Astrocyte of the cerebellum (primary cell): Measurements from ENCODE around the gene NACA2.
"Not testable (repeated sequence)": the region's sequence is repeated elsewhere in the genome, so short reads cannot be mapped to it uniquely, and the experiment has no call there.

ENCODE experiments used
- DNase-seq: peaks from one replicate; pipeline ENCODE4 v3.0.0-alpha.2; 2011; ENCODE audit warnings: low read depth
- H3K4me3 ChIP-seq: 2 replicates; pipeline ENCODE4 v1.5.1; 2011; ENCODE audit warnings: mild to moderate bottlenecking, low read depth, low read length, moderate library complexity
- in situ Hi-C: cut with HindIII; loops from 2 replicates; pipeline ENCODE4 v1.10.0; 2017; ENCODE audit warnings: low sequenced_read_pairs
- TF ChIP-seq, protein P1 (sequence below): IDR thresholded peaks from 2 replicates; pipeline ENCODE4 v1.5.1; 2012; ENCODE audit warnings: low read length, low read depth, moderate library complexity, mild to moderate bottlenecking; ENCODE audit errors: missing control alignments

NACA2 gene

GRCh38 chr17:61575352-61575975 is 15.6 kb downstream of the NACA2 start:
- no peak overlapping the region for H3K4me3 ChIP-seq
- TF ChIP-seq, protein P1, sequence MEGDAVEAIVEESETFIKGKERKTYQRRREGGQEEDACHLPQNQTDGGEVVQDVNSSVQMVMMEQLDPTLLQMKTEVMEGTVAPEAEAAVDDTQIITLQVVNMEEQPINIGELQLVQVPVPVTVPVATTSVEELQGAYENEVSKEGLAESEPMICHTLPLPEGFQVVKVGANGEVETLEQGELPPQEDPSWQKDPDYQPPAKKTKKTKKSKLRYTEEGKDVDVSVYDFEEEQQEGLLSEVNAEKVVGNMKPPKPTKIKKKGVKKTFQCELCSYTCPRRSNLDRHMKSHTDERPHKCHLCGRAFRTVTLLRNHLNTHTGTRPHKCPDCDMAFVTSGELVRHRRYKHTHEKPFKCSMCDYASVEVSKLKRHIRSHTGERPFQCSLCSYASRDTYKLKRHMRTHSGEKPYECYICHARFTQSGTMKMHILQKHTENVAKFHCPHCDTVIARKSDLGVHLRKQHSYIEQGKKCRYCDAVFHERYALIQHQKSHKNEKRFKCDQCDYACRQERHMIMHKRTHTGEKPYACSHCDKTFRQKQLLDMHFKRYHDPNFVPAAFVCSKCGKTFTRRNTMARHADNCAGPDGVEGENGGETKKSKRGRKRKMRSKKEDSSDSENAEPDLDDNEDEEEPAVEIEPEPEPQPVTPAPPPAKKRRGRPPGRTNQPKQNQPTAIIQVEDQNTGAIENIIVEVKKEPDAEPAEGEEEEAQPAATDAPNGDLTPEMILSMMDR: no peak
- DNase-seq: no peak
- in situ Hi-C loops: no loop called here

GRCh38 chr17:61574542-61575351 is 16.3 kb downstream of the NACA2 start:
- no peak overlapping the region for H3K4me3 ChIP-seq
- in situ Hi-C loops: no loop called here
- DNase-seq: peak; percentile 12
- TF ChIP-seq, protein P1: peak; percentile 47

DNA sequence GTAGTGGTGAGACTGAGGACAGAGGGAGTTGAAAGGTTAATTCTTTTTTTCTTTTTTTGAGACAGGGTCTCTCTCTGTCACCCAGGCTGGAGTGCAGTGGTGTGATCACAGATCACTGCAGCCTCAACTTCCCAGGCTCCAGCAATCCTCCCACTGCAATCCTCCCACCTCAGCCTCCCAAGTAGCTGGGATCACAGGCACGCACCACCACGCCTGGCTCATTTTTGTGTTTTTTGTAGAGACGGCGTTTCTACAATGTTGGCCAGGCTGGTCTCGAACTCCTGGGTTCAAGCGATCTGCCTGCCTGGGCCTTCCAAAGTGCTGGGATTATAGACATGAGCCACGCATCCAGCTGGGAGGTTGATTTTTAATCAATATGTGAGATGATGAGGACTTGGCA is 18.5 kb downstream of the NACA2 start:
- in situ Hi-C loops, DNase-seq: not testable (repeated sequence)

GRCh38 chr17:61571624-61572023 is 19.4 kb downstream of the NACA2 start:
- in situ Hi-C loops: no loop called here
- no peak overlapping the region for H3K4me3 ChIP-seq
- TF ChIP-seq, protein P1: no peak
- no peak for DNase-seq

More for the DNA sequence above, 18.5 kb downstream of the NACA2 start:
- H3K4me3 ChIP-seq: not testable (repeated sequence)

DNA sequence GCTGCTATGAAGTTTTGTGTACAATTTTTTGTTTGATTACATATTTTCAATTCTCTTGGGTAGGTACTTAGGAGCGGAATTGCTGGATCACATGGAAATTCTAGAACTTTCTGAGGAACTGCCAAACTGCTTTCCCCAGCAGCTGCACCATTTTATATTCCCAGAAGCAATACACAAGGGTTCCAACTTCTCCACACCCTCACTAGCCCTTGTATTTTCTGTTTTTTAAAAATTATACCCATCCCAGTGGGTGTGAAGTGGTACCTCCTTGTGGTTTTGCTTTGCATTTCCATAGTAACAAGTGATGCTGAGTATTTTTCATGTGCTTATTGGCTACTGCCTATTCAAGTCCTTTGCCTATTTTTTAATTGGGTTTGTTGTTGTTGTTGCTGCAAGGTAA is 20.9 kb downstream of the NACA2 start:
- in situ Hi-C loops: no loop called here
- DNase-seq: no peak
- H3K4me3 ChIP-seq: no peak overlapping the region
- TF ChIP-seq, protein P1: no peak

GRCh38 chr17:61569525-61569924 is 21.5 kb downstream of the NACA2 start:
- DNase-seq, in situ Hi-C loops, H3K4me3 ChIP-seq: not testable (repeated sequence)

GRCh38 chr17:61568219-61569072 is 22.6 kb downstream of the NACA2 start:
- no peak overlapping the region for H3K4me3 ChIP-seq
- in situ Hi-C loops: no loop called here
- TF ChIP-seq, protein P1: no peak
- DNase-seq: no peak
